Endothelial cell of umbilical vein (primary cell): Measurements from ENCODE around the gene ZBTB20. TPM values are rescaled to one million over a fixed set of nuclear protein-coding genes. Genes with fewer than 3 reads are reported as not detected.
"Not testable (repeated sequence)": the region's sequence is repeated elsewhere in the genome, so short reads cannot be mapped to it uniquely, and the experiment has no call there.

ENCODE experiments used
- BruUV-seq: library from RNA; stranded (reverse); fragments of 400-500 nt; replicated peaks from 2 replicates; lab custom pipeline; 2021; lab: Mats Ljungman, UMichigan
- CTCF ChIA-PET: fragments of 300-600, 350-600 bp; sonication (Branson Sonifier 250); formaldehyde crosslinking; loops from one replicate; lab custom pipeline; 2021; ENCODE audit warnings: antibody characterized with exemption, inconsistent platforms; lab: Charles Lee
- POLR2A ChIA-PET: fragments of 300-600, 350-600 bp; sonication (Branson Sonifier 250); formaldehyde crosslinking; loops from one replicate; lab custom pipeline; 2021; ENCODE audit warnings: antibody characterized with exemption, inconsistent platforms; lab: Charles Lee
- DNase-seq: peaks from one replicate; pipeline ENCODE4 v3.0.0-alpha.2; 2011; ENCODE audit warnings: low read depth, low spot score
- FAIRE-seq: peaks from 2 replicates; lab custom pipeline; 2011; peaks lifted over from hg19 to GRCh38; lab: Jason Lieb, UNC
- H2AFZ ChIP-seq: 2 replicates; pipeline ENCODE4 v1.6.0; 2012; ENCODE audit warnings: low read depth, low read length, control low read depth, inconsistent platforms
- H3K27ac ChIP-seq: 2 replicates; pipeline ENCODE4 v1.5.1; 2011; ENCODE audit warnings: low read depth, mild to moderate bottlenecking, control low read depth, low read length, moderate library complexity; ENCODE audit not compliant: insufficient read depth
- H3K27me3 ChIP-seq, 2 experiments: 2 replicates each; pipeline versions ENCODE4 v1.6.0 to v1.6.1; 2011; ENCODE audit warnings: low read length in 2 of 2, mixed read lengths in 1 of 2; ENCODE audit not compliant: control insufficient read depth in 2 of 2, insufficient read depth in 2 of 2
- H3K36me3 ChIP-seq, 2 experiments: 2 replicates in 1 of 2; 3 replicates in 1 of 2; pipeline ENCODE4 v1.5.1; 2011; ENCODE audit warnings: low read length in 2 of 2, mild to moderate bottlenecking in 1 of 2, moderate library complexity in 1 of 2; ENCODE audit not compliant: control insufficient read depth in 2 of 2, insufficient read depth in 2 of 2; ENCODE audit errors: extremely low read depth in 1 of 2
- H3K4me1 ChIP-seq: 3 replicates; pipeline ENCODE4 v1.5.1; 2011; ENCODE audit warnings: mild to moderate bottlenecking, low read length; ENCODE audit not compliant: control insufficient read depth, insufficient read depth; ENCODE audit errors: extremely low read depth
- H3K4me2 ChIP-seq: 2 replicates; pipeline ENCODE4 v1.6.1; 2011; ENCODE audit warnings: low read length, control low read depth, mixed read lengths; ENCODE audit not compliant: insufficient read depth
- H3K4me3 ChIP-seq, 3 experiments: fragments of 200-600 bp in 1 of 3; sonication (generic), shearing (Covaris generic) in 1 of 3; replicated peaks in 1 of 3; 2 replicates each; pipeline ENCODE4 v1.5.1; 2011 to 2016; ENCODE audit warnings: control low read depth in 3 of 3, low read length in 3 of 3, mild to moderate bottlenecking in 2 of 3, inconsistent platforms in 1 of 3, low read depth in 1 of 3, moderate library complexity in 1 of 3; ENCODE audit not compliant: insufficient read depth in 1 of 3
- H3K79me2 ChIP-seq: 2 replicates; pipeline ENCODE4 v1.6.0; 2012; ENCODE audit warnings: low read length, inconsistent platforms; ENCODE audit not compliant: control insufficient read depth, insufficient read depth
- H3K9ac ChIP-seq: replicated peaks from 2 replicates; pipeline ENCODE3; 2011; ENCODE audit warnings: low read length, control low read depth; ENCODE audit not compliant: insufficient read depth; ENCODE audit errors: extremely low read depth
- H3K9me1 ChIP-seq: replicated peaks from 3 replicates; pipeline ENCODE4 v1.6.0; 2011; ENCODE audit warnings: mild to moderate bottlenecking, low read length; ENCODE audit not compliant: control insufficient read depth, insufficient read depth; ENCODE audit errors: extremely low read depth
- H3K9me3 ChIP-seq: replicated peaks from 2 replicates; pipeline ENCODE4 v1.5.1; 2012; ENCODE audit warnings: low read length, inconsistent platforms; ENCODE audit not compliant: control insufficient read depth, insufficient read depth
- H4K20me1 ChIP-seq: replicated peaks from 2 replicates; pipeline ENCODE3; 2011; ENCODE audit warnings: mild to moderate bottlenecking, low read length; ENCODE audit not compliant: control insufficient read depth, insufficient read depth; ENCODE audit errors: extremely low read depth
- EZH2 ChIP-seq: IDR thresholded peaks from 2 replicates; pipeline ENCODE4 v1.6.1; 2012; ENCODE audit warnings: borderline replicate concordance, low read depth, mild to moderate bottlenecking, moderate library complexity, low read length, inconsistent platforms; ENCODE audit not compliant: severe bottlenecking
- FOS ChIP-seq: IDR thresholded peaks from 2 replicates; pipeline ENCODE4 v1.6.1; 2011; ENCODE audit warnings: mild to moderate bottlenecking, low read length, moderate library complexity, borderline replicate concordance; ENCODE audit not compliant: insufficient read depth
- GATA2 ChIP-seq: IDR thresholded peaks from 2 replicates; pipeline ENCODE4 v1.7.0; 2011; ENCODE audit warnings: low read depth, mild to moderate bottlenecking, moderate library complexity, mixed read lengths, low read length; ENCODE audit not compliant: insufficient read length, insufficient read depth
- JUN ChIP-seq: IDR thresholded peaks from 2 replicates; pipeline ENCODE4 v1.6.1; 2011; ENCODE audit warnings: borderline replicate concordance, low read depth; ENCODE audit not compliant: insufficient read length, insufficient read depth
- MYC ChIP-seq: IDR thresholded peaks from one replicate; pipeline ENCODE4 v1.6.1; 2011; ENCODE audit warnings: mild to moderate bottlenecking, low read depth, low read length
- POLR2A ChIP-seq: IDR thresholded peaks from 2 replicates; pipeline ENCODE4 v1.6.1; 2012; ENCODE audit warnings: low read depth, mild to moderate bottlenecking, control low read depth, low read length
- POLR2AphosphoS5 ChIP-seq: IDR thresholded peaks from 2 replicates; pipeline ENCODE4 v1.6.1; 2012; ENCODE audit warnings: low read depth, mild to moderate bottlenecking, control low read depth, low read length, moderate library complexity; ENCODE audit not compliant: insufficient read depth
- dilution Hi-C: fragments of 300-500 bp; cut with MboI; formaldehyde crosslinking; loops from one replicate; pipeline ENCODE4 v1.15.0; 2019; ENCODE audit warnings: low sequenced_read_pairs; ENCODE audit not compliant: extremely low pct_ligation_motif_present
- intact Hi-C: fragments of 100-400 bp; cut with micrococcal nuclease; formaldehyde crosslinking; loops from one replicate; pipeline ENCODE4 v1.10.0; 2022
- polyA plus RNA-seq, 4 experiments: library from polyadenylated mRNA; depleted of rRNA in 3 of 4; stranded (reverse) in 3 of 4; unstranded in 1 of 4; fragments of >200 nt; gene quantifications; 2 replicates each; pipeline versions ENCODE4 v1.2.1 to v1.2.3, GENCODE V29; 2011 to 2012; ENCODE audit warnings: missing spikeins in 1 of 4
- total RNA-seq: library from RNA; stranded (reverse); gene quantifications from 2 replicates; pipeline ENCODE4 v1.2.3, GENCODE V29; 2021
- TF ChIP-seq, protein P1 (sequence below), 2 donors: IDR thresholded peaks; 1 replicate in 1 of 2; 2 replicates in 1 of 2; pipeline ENCODE4 v1.5.1; 2011; ENCODE audit warnings: low read length in 2 of 2, mild to moderate bottlenecking in 2 of 2, moderate library complexity in 2 of 2, control low read depth in 1 of 2, inconsistent platforms in 1 of 2, low read depth in 1 of 2; ENCODE audit not compliant: insufficient read depth in 1 of 2; ENCODE audit errors: extremely low read depth in 1 of 2
- TF ChIP-seq, protein P2 (sequence below): IDR thresholded peaks from 2 replicates; pipeline ENCODE4 v1.6.1; 2011; ENCODE audit not compliant: insufficient read depth, insufficient read length

Gene ZBTB20
- total and polyA plus RNA-seq, 2 donors (not counting 3 experiments of a cell fraction or from before 2014, with no cell fraction given): 2.1 to 20.5 TPM

DNA sequence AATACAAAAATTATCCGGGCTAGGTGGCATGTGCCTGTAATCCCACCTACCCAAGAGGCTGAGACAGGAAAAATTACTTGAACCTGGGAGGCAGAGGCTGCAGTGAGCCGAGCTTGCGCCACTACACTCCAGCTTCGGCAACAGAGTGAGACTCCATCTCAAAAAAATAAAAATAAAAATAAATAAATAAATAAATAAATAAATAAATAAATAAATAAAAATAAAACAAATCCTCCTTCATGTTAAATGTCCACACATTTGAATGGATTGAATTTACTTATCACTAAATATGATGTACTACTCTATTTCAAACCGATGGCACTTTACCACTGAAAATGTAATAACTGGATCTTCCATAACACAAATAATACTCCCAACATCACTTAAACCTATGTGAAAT, 36.3 kb downstream of the ZBTB20 start:
- no peaks in the 10 kb centered on the region for H3K27me3 ChIP-seq
- DNase-seq: no peak
- H3K9me1 ChIP-seq: no peaks in the 10 kb centered on the region
- BruUV-seq: no TSS peak
- no peak overlapping the region for H3K9ac ChIP-seq
- FAIRE-seq: no peak
- dilution Hi-C loops: no loop called here
- H3K4me1 ChIP-seq: no peaks in the 10 kb centered on the region
- H4K20me1 ChIP-seq: no peaks in the 10 kb centered on the region
- H3K79me2 ChIP-seq: no peaks in the 10 kb centered on the region
- TF ChIP-seq GATA2 (no peak), POLR2AphosphoS5 (no peak), JUN (no peak), EZH2 (no peak), FOS (no peak), MYC (no peak), POLR2A (no peak)
- TF ChIP-seq, protein P1, sequence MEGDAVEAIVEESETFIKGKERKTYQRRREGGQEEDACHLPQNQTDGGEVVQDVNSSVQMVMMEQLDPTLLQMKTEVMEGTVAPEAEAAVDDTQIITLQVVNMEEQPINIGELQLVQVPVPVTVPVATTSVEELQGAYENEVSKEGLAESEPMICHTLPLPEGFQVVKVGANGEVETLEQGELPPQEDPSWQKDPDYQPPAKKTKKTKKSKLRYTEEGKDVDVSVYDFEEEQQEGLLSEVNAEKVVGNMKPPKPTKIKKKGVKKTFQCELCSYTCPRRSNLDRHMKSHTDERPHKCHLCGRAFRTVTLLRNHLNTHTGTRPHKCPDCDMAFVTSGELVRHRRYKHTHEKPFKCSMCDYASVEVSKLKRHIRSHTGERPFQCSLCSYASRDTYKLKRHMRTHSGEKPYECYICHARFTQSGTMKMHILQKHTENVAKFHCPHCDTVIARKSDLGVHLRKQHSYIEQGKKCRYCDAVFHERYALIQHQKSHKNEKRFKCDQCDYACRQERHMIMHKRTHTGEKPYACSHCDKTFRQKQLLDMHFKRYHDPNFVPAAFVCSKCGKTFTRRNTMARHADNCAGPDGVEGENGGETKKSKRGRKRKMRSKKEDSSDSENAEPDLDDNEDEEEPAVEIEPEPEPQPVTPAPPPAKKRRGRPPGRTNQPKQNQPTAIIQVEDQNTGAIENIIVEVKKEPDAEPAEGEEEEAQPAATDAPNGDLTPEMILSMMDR (IDR thresholded peaks at IDR 0.05; ENCODE audit: extremely low read depth in 1 of 2, insufficient read depth in 1 of 2, low read depth in 1 of 2, low read length in 2 of 2): no peak
- TF ChIP-seq, protein P2, sequence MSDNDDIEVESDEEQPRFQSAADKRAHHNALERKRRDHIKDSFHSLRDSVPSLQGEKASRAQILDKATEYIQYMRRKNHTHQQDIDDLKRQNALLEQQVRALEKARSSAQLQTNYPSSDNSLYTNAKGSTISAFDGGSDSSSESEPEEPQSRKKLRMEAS: no peak
- no peaks in the 10 kb centered on the region for H3K9me3 ChIP-seq
- H3K4me3 ChIP-seq: no peak overlapping the region
- no peak overlapping the region for H3K27ac ChIP-seq
- H2AFZ ChIP-seq: no peak overlapping the region
- no peak overlapping the region for H3K4me2 ChIP-seq
- ChIA-PET POLR2A (no interaction called here), CTCF (interaction anchor here (1.0 to 1.9 kb wide), 2 partner anchors 9 to 10 kb away, joined by 3 to 6 read pairs; no protein-coding TSS in a partner anchor)
- intact Hi-C loops: no loop called here
- H3K36me3 ChIP-seq: no peaks in the 10 kb centered on the region

DNA sequence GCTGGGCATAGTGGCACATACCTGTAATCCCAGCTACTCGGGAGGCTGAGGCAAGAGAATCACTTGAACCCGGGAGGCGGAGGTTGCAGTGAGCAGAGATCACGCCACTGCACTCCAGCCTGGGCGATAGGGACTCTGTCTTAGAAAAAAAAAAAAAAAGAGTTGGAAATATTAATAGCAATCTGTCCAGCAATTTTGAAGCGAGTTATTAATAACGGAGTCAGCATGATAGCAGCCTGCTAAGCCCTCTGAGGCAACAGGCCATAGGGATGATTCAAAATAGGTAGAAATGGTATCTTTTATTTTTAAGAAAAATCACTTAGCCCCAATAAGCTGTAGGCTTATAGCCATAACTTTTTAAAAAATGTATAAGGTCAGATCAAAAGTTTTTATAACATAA, 37.0 kb downstream of the ZBTB20 start:
- BruUV-seq, POLR2A ChIA-PET: not testable (repeated sequence)

More for the DNA sequence above, 37.0 kb downstream of the ZBTB20 start:
- H3K9ac ChIP-seq, FAIRE-seq, DNase-seq, H3K36me3 ChIP-seq, H3K27ac ChIP-seq, H3K9me1 ChIP-seq, H4K20me1 ChIP-seq, H3K9me3 ChIP-seq, H3K79me2 ChIP-seq, H3K4me2 ChIP-seq, dilution Hi-C loops, intact Hi-C loops, H3K4me3 ChIP-seq, H3K27me3 ChIP-seq, H3K4me1 ChIP-seq, H2AFZ ChIP-seq: not testable (repeated sequence)
- CTCF ChIA-PET: interaction anchor here (1.9 kb wide), 1 partner anchor 10 kb away, joined by 6 read pairs; no protein-coding TSS in a partner anchor
